ENCODE measurements around the gene TMEM184A. TPM values are rescaled to one million over a fixed set of nuclear protein-coding genes. Genes with fewer than 3 reads are reported as not detected.

Gene TMEM184A
- total and polyA plus RNA-seq, 2 of the 4 experiments (the other 2 are of a cell fraction) = 0.36 to 1.9 TPM

DNA sequence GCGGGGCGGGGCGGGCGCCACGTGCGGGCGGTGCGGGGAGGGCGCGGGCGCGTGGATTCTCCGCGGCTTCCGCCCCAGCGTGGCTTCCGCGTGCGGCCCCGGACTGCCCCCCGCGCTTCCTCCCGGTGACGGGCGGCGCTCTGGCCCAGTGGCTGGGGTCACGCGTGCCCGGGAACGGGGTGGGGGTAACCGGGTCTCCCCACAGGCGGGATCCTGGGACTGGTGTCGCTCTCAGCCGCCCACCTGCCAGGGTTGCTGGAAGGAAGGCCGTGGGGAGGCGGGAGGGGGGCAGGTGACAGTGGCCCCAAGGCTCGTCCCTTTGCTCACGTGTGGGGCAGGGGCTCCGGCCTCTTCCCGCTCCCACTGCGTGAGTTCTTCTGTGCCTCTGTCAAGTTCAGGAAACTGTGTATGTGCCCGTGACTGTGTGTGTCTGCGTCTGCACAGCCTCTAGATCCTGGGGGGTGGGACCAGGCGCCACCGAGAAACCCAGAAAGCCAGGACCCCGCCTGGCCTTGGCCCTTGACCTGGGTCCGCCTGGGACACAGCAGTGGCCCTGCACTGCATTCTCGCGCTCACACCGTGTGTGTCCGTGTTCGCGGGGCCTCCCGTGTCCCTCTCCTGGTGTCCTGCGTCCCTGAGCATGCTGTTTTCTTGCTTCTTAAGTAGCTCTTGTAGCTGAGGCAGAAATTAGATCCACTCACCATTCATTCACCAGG lies 24.6 kb downstream of the TMEM184A start:
- CTCF ChIA-PET = no interaction called here
- ATAC-seq (ENCODE audit: low read depth) = 0 out of 2 replicates have a peak, but pooled peaks have one; percentile 1
- H2AK9ac ChIP-seq (replicated peaks; ENCODE audit: low read depth, low read length, poor library complexity) = peak overlapping the region; percentile 87

More for the DNA sequence above, 24.6 kb downstream of the TMEM184A start:
- BruUV-seq (replicated peaks) = no TSS peak
- intact Hi-C loops (cut with micrococcal nuclease) = no loop called here
- 0 out of 3 replicates have a peak overlapping the region, but pooled peaks have one; percentile 71 for H2BK15ac ChIP-seq (ENCODE audit: low read depth, low read length)
- peaks cover 9% of the 10 kb centered on the region for H3K9me1 ChIP-seq (ENCODE audit: insufficient read depth, low read length)
- H3K23ac ChIP-seq (ENCODE audit: low read depth, low read length) = peak overlapping the region; percentile 90
- peak overlapping the region; percentile 89 for H3K4ac ChIP-seq (ENCODE audit: low read depth, low read length)
- H3K9me3 ChIP-seq (ENCODE audit: control insufficient read depth, insufficient read depth, low read length) = no peaks in the 10 kb centered on the region
- H4K5ac ChIP-seq (ENCODE audit: low read depth, low read length) = peak overlapping the region; percentile 76; the same call in 1 of the 2 replicates
- H3K79me1 ChIP-seq (ENCODE audit: low read depth in 1 of 2, low read length in 2 of 2) = peaks cover 0 to 36% of the 10 kb centered on the region in 2 experiments; a peak in 2 of 4 replicates
- in situ Hi-C loops (cut with MboI; ENCODE audit: low sequenced_read_pairs) = no loop called here
- H4K20me1 ChIP-seq (ENCODE audit: insufficient read depth, low read length) = peaks cover 32% of the 10 kb centered on the region
- peak overlapping the region; percentile 43 for H3K4me3 ChIP-seq (ENCODE audit: insufficient read depth, low read depth, low read length)
- peaks cover 31% of the 10 kb centered on the region for H3K4me1 ChIP-seq (ENCODE audit: control insufficient read depth, insufficient read depth, low read length)
- H2BK20ac ChIP-seq (ENCODE audit: low read depth, low read length) = no peak overlapping the region
- POLR2A ChIA-PET (ENCODE audit: unreplicated experiment) = no interaction called here
- peak overlapping the region; percentile 95 for H3K27ac ChIP-seq (ENCODE audit: insufficient read depth, low read length)
- H3K9ac ChIP-seq (ENCODE audit: low read depth, low read length) = peak overlapping the region; percentile 85
- peak overlapping the region; percentile 77 for H2AFZ ChIP-seq (replicated peaks; ENCODE audit: low read length, poor library complexity)
- H3K27me3 ChIP-seq (ENCODE audit: control insufficient read depth, insufficient read depth, low read length) = no peaks in the 10 kb centered on the region
- DNase-seq = peak; percentile 41
- peak overlapping the region; percentile 88 for H3K56ac ChIP-seq (ENCODE audit: extremely low read depth, insufficient read depth, low read length)
- peak overlapping the region; percentile 70 for H3K14ac ChIP-seq (replicated peaks; ENCODE audit: low read depth, low read length)
- no peaks in the 10 kb centered on the region for H3K36me3 ChIP-seq (ENCODE audit: control insufficient read depth, insufficient read depth, low read length)
- H4K8ac ChIP-seq (ENCODE audit: low read depth in 2 of 2, low read length in 2 of 2) = peak overlapping the region; percentile 5 to 50
- peak overlapping the region; percentile 97 for H2AK5ac ChIP-seq (ENCODE audit: low read depth, low read length)
- 8% methylated on average over 39 of the region's 55 CpGs; no CpG with 5 or more reads in 1 of the 2 experiments for WGBS, 2 experiments (ENCODE audit: extremely low coverage in 2 of 2, insufficient read length in 1 of 2)
- peak overlapping the region; percentile 89 for H2BK5ac ChIP-seq (ENCODE audit: low read depth, low read length, poor library complexity, severe bottlenecking)
- H2BK120ac ChIP-seq (ENCODE audit: low read depth, low read length) = peak overlapping the region; percentile 59; the same call in 1 of the 2 replicates
- dilution Hi-C loops (cut with HindIII; ENCODE audit: low sequenced_read_pairs, unreplicated experiment) = no loop called here
- peak overlapping the region; percentile 85 for H3K4me2 ChIP-seq (ENCODE audit: low read depth, low read length)
- peak overlapping the region; percentile 73 for H4K91ac ChIP-seq (ENCODE audit: insufficient read depth, low read depth, low read length)
- peak overlapping the region; percentile 54 for H3K18ac ChIP-seq (ENCODE audit: low read depth, low read length)
- TF ChIP-seq, protein P1, sequence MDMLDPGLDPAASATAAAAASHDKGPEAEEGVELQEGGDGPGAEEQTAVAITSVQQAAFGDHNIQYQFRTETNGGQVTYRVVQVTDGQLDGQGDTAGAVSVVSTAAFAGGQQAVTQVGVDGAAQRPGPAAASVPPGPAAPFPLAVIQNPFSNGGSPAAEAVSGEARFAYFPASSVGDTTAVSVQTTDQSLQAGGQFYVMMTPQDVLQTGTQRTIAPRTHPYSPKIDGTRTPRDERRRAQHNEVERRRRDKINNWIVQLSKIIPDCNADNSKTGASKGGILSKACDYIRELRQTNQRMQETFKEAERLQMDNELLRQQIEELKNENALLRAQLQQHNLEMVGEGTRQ (IDR thresholded peaks at IDR 0.05; ENCODE audit: low read depth, low read length) = 0 out of 2 replicates have a peak, but pooled peaks have one; percentile 21
- TF ChIP-seq MAFK (IDR thresholded peaks at IDR 0.05; ENCODE audit: low read depth, low read length) (no peak), MAZ (IDR thresholded peaks at IDR 0.05; ENCODE audit: borderline replicate concordance, low read depth, low read length) (peak; percentile 40; the same call in 1 of the 2 replicates), RCOR1 (IDR thresholded peaks at IDR 0.05; ENCODE audit: insufficient replicate concordance, low read length) (no peak), RAD21 (IDR thresholded peaks at IDR 0.05; ENCODE audit: low read length) (no peak), CEBPB (IDR thresholded peaks at IDR 0.05; ENCODE audit: low read depth, low read length) (no peak), CHD1 (IDR thresholded peaks at IDR 0.05; ENCODE audit: low read depth, low read length) (0 out of 2 replicates have a peak, but pooled peaks have one; percentile 68), FOS (IDR thresholded peaks at IDR 0.05; ENCODE audit: low read depth, low read length) (no peak), BHLHE40 (IDR thresholded peaks at IDR 0.05; ENCODE audit: low read depth, low read length) (peak; percentile 80)
- TF ChIP-seq, protein P2, sequence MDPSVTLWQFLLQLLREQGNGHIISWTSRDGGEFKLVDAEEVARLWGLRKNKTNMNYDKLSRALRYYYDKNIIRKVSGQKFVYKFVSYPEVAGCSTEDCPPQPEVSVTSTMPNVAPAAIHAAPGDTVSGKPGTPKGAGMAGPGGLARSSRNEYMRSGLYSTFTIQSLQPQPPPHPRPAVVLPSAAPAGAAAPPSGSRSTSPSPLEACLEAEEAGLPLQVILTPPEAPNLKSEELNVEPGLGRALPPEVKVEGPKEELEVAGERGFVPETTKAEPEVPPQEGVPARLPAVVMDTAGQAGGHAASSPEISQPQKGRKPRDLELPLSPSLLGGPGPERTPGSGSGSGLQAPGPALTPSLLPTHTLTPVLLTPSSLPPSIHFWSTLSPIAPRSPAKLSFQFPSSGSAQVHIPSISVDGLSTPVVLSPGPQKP (IDR thresholded peaks at IDR 0.05; ENCODE audit: borderline replicate concordance, low read depth, low read length) = no peak
